Transverse colon (tissue), 4 donors: Measurements from ENCODE around the gene TMEM255B. TPM values are rescaled to one million over a fixed set of nuclear protein-coding genes. Genes with fewer than 3 reads are reported as not detected.

Experiments
- DNase-seq: peaks from one replicate; pipeline ENCODE4 v3.0.0-alpha.2; 2019
- H3K27ac ChIP-seq, 4 donors: fragments of 200-600 bp; sonication (generic); 2 replicates each; pipeline ENCODE4 v1.5.1; 2016 to 2018; ENCODE audit warnings: inconsistent platforms in 4 of 4
- H3K27me3 ChIP-seq: fragments of 200-600 bp; sonication (generic); 2 replicates; pipeline ENCODE4 v1.5.1; 2017; ENCODE audit warnings: inconsistent platforms
- H3K36me3 ChIP-seq, 4 donors: fragments of 200-600 bp; sonication (generic); 2 replicates each; pipeline ENCODE4 v1.5.1; 2017 to 2019; ENCODE audit warnings: inconsistent platforms in 4 of 4
- H3K4me1 ChIP-seq, 4 donors: fragments of 200-600 bp; sonication (generic); 2 replicates each; pipeline ENCODE4 v1.5.1; 2017 to 2020; ENCODE audit warnings: inconsistent platforms in 4 of 4
- H3K4me3 ChIP-seq, 4 donors: fragments of 200-600 bp; sonication (generic); 1 replicate in 1 of 4; 2 replicates in 3 of 4; pipeline versions ENCODE4 v1.5.1 to v1.6.1; 2017 to 2019; ENCODE audit warnings: inconsistent platforms in 4 of 4
- H3K9me3 ChIP-seq, 2 donors: fragments of 200-600 bp; sonication (generic); 2 replicates each; pipeline ENCODE4 v1.5.1; 2017 to 2019; ENCODE audit warnings: inconsistent platforms in 2 of 2
- CTCF ChIP-seq, 5 experiments: fragments of 200-600 bp in 3 of 5; fragments of 450-650 bp in 2 of 5; sonication (generic) in 3 of 5; IDR thresholded peaks; 1 replicate in 2 of 5; 2 replicates in 3 of 5; pipeline ENCODE4 v1.5.1; 2016 to 2017; ENCODE audit warnings: antibody characterized with exemption in 5 of 5, inconsistent platforms in 3 of 5, mild to moderate bottlenecking in 2 of 5, moderate library complexity in 1 of 5
- EP300 ChIP-seq: sonication (generic); formaldehyde crosslinking; IDR thresholded peaks from one replicate; pipeline ENCODE4 v1.6.1; 2017; ENCODE audit warnings: antibody characterized with exemption, low read depth
- POLR2A ChIP-seq: fragments of 450-650 bp; IDR thresholded peaks from one replicate; pipeline ENCODE4 v1.6.1; 2016; ENCODE audit warnings: antibody characterized with exemption, mild to moderate bottlenecking, moderate library complexity
- POLR2AphosphoS5 ChIP-seq, 3 donors: sonication (generic); formaldehyde crosslinking; IDR thresholded peaks; one replicate each; pipeline ENCODE4 v1.6.1; 2016; ENCODE audit warnings: antibody characterized with exemption in 3 of 3
- WGBS, 2 donors: methylation state at CpG; one replicate each; pipeline ENCODE4 v1.1.5; 2018; ENCODE audit warnings: low coverage in 1 of 2; 5-methylcytosine and 5-hydroxymethylcytosine counted together
- in situ Hi-C, 4 donors: fragments of 200-750 bp; cut with MboI; loops; one replicate each; pipeline versions ENCODE4 v1.15.0 to v1.15.1; 2017; ENCODE audit warnings: low sequenced_read_pairs in 3 of 4, low pct_ligation_motif_present in 1 of 4, low pct_unique_long_range_greater_than_20kb in 1 of 4
- intact Hi-C: fragments of 100-400 bp; cut with DNase I; formaldehyde crosslinking; loops from one replicate; pipeline ENCODE4 v1.15.1; 2023; ENCODE audit warnings: low total_unique reads
- total RNA-seq, 4 donors: library from RNA; depleted of rRNA; stranded (reverse); fragments of >200 nt; gene quantifications; one replicate each; pipeline ENCODE4 v1.1.0, GENCODE V29; 2016

Gene TMEM255B
- total RNA-seq, 4 donors from 2014 or later: 0.79 to 27.7 (median 9.4) TPM

DNA sequence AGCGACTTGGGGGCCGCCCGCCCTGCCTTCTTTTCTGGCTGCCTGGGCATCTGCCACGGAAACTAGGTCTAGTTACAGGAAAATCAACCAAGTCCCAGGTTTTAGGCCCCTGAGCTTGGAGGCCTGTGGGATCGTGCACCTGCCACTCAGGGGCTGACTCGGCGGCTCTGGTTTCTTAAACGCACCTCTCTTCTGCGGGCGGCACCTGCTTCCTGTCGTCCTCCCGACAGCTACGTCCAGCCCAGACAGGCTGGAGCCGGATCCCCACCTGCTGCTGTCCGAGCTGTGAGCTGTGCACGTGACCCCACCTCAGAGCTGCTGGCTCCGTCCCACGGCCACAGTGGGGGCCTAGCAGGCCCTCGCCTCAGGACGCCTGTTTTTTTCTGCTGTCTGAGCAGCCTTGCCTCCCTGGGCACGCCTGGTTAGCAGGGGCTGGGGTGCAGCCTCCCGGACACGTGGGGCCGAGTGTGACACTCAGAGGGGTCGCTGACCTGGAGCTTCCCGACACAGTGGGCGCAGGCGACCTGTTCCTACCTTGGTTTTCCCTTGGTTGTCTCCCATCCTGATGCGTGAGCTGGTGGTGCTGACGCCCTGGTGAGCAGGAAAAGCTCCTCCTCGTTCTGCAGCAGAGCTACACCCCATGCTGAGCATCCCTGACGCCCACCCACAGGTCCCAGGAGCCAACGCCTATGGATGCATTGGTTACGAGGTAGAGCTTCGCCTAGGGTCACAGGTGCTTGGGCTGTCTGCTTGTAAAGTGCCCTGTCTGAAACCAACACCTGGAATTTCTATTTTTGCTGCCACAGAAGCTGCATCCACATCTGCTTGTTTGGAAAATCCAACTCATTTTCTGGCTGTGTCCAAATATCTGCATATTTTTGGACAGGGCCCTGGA lies 17.5 kb downstream of the TMEM255B start:
- in situ Hi-C loops (no loop called here), intact Hi-C loops (no loop called here)
- no peak for TF ChIP-seq CTCF (IDR thresholded peaks at IDR 0.05)
- no peak for TF ChIP-seq POLR2A
- no peak for TF ChIP-seq EP300
- no peak for TF ChIP-seq POLR2AphosphoS5 (IDR thresholded peaks at IDR 0.05)
- Histone ChIP-seq H3K9me3 (no peaks in the 10 kb centered on the region), H3K27me3 (peaks cover 27% of the 10 kb centered on the region), H3K4me1 (no peaks in the 10 kb centered on the region), H3K27ac (no peak overlapping the region), H3K4me3 (no peak overlapping the region), H3K36me3 (no peaks in the 10 kb centered on the region)
- no peak for DNase-seq
- WGBS, 2 donors: 72% methylated on average over 29 of the region's 35 CpGs; no CpG with 5 or more reads in 1 of the 2 donors

- Histone ChIP-seq H3K9me3 (no peaks in the 10 kb centered on the region), H3K27ac (no peak overlapping the region), H3K27me3 (peaks cover 27% of the 10 kb centered on the region), H3K4me3 (no peak overlapping the region), H3K4me1 (no peaks in the 10 kb centered on the region), H3K36me3 (no peaks in the 10 kb centered on the region)
- intact Hi-C loops (no loop called here), in situ Hi-C loops (no loop called here)
- DNase-seq: no peak
- TF ChIP-seq CTCF (IDR thresholded peaks at IDR 0.05) (no peak), EP300 (no peak), POLR2AphosphoS5 (IDR thresholded peaks at IDR 0.05) (no peak), POLR2A (no peak)
- WGBS, 2 donors: 38 to 40% methylated on average over 4 to 29 of the region's 29 CpGs
Measured at GRCh38 chr13:113777311-113778260, 18.6 kb downstream of the TMEM255B start.

DNA sequence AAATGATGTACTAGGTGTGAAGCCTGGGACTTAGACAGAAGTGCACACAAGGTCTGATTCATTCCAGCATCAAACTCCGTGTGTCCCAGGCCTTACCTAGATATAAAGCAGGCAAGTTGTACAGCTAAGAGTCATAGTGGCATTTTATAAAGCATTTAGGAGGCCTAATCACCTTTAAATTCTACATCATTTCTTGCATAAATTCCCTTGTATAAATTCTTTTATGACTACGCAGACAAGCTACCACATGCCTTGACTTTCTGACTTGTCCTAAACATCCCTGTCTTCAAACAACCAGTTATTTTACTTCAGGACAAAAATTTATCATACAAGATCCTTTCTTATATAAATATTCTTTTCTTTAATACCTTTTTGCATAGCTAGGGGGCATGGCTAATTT lies 22.5 kb downstream of the TMEM255B start:
- TF ChIP-seq CTCF (IDR thresholded peaks at IDR 0.05) (no peak), POLR2AphosphoS5 (IDR thresholded peaks at IDR 0.05) (no peak), EP300 (no peak), POLR2A (no peak)
- Histone ChIP-seq H3K36me3 (no peaks in the 10 kb centered on the region), H3K4me1 (peaks cover 0 to 6% (median 0%) of the 10 kb centered on the region in 4 donors), H3K27me3 (peaks cover 15% of the 10 kb centered on the region), H3K27ac (no peak overlapping the region), H3K4me3 (no peak overlapping the region), H3K9me3 (no peaks in the 10 kb centered on the region)
- intact Hi-C loops (no loop called here), in situ Hi-C loops (no loop called here)
- DNase-seq: no peak
- WGBS, 2 donors: 68 to 100% methylated on average over 1 to 2 of the region's 2 CpGs

DNA sequence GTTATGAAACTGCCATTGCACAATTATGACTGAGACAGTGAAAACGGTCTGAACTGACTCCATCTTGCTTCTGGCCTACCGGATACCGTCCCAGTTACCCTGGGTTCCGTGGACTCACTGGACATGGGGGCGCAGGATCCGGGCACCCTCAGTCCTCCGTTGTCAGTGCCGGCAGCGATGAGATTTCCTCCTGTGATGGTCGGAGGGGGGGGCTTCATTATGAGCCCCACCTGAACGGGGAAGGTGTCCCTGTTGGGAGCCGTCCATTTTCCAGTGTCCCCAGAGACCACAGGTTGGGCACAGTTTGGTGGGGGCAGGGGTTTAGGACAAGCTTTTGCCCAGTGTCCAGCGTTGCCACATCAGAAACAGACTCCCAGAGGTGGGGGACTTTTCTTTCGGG lies 23.4 kb downstream of the TMEM255B start:
- DNase-seq: no peak
- intact Hi-C loops: no loop called here
- H3K27ac ChIP-seq: no peak overlapping the region
- H3K4me1 ChIP-seq: peaks cover 0 to 6% (median 0%) of the 10 kb centered on the region in 4 donors
- no peaks in the 10 kb centered on the region for H3K36me3 ChIP-seq
- in situ Hi-C loops: no loop called here
- peaks cover 6% of the 10 kb centered on the region for H3K27me3 ChIP-seq
- no peaks in the 10 kb centered on the region for H3K9me3 ChIP-seq
- WGBS, 2 donors: 81 to 86% methylated on average over 6 to 14 of the region's 14 CpGs
- TF ChIP-seq POLR2A: no peak
- TF ChIP-seq EP300: no peak
- TF ChIP-seq CTCF (IDR thresholded peaks at IDR 0.05): no peak
- TF ChIP-seq POLR2AphosphoS5 (IDR thresholded peaks at IDR 0.05): no peak
- no peak overlapping the region for H3K4me3 ChIP-seq
